ENCODE results near the gene KIF5A.
"Not testable (repeated sequence)": the region's sequence is repeated elsewhere in the genome, so short reads cannot be mapped to it uniquely, and the experiment has no call there.

The KIF5A gene

GRCh38 chr12:57585156-57585555 is 35.3 kb downstream of the KIF5A start:
- no peak for FAIRE-seq

GRCh38 chr12:57586128-57586527 is 36.3 kb downstream of the KIF5A start:
- FAIRE-seq: no peak

GRCh38 chr12:57586832-57587429 is 37.1 kb downstream of the KIF5A start:
- no peak for FAIRE-seq

- FAIRE-seq: not testable (repeated sequence)
Measured at GRCh38 chr12:57588951-57589610, 39.2 kb downstream of the KIF5A start.

- no peak for FAIRE-seq
Measured at GRCh38 chr12:57590479-57590863, 40.6 kb downstream of the KIF5A start.

- FAIRE-seq: no peak
Measured at GRCh38 chr12:57590864-57591781, 41.3 kb downstream of the KIF5A start, which contains the start of gene PIP4K2C. Gene PIP4K2C (plus strand): TSS chr12:57591192. CDS start chr12:57591290, 98 bp downstream.

GRCh38 chr12:57591782-57592325 is 42.0 kb downstream of the KIF5A start:
- no peak for FAIRE-seq

- FAIRE-seq: no peak
Measured at GRCh38 chr12:57592551-57593165, 42.8 kb downstream of the KIF5A start.

GRCh38 chr12:57593187-57593586 is 43.3 kb downstream of the KIF5A start:
- FAIRE-seq: no peak

GRCh38 chr12:57600395-57600794 is 50.6 kb downstream of the KIF5A start:
- FAIRE-seq: no peak

GRCh38 chr12:57602544-57602943 is 52.7 kb downstream of the KIF5A start:
- no peak for FAIRE-seq

- FAIRE-seq: no peak
Measured at GRCh38 chr12:57603324-57603723, 53.5 kb downstream of the KIF5A start.

GRCh38 chr12:57603815-57604453 is 54.1 kb downstream of the KIF5A start:
- no peak for FAIRE-seq

- FAIRE-seq: no peak
Measured at GRCh38 chr12:57604454-57604991, 54.7 kb downstream of the KIF5A start, which contains the start of gene DTX3. Gene DTX3 (plus strand): TSS chr12:57604824. CDS start chr12:57606518, 1,694 bp downstream.

GRCh38 chr12:57604992-57605810 is 55.4 kb downstream of the KIF5A start:
- no peak for FAIRE-seq

GRCh38 chr12:57605811-57606311 is 56.0 kb downstream of the KIF5A start:
- FAIRE-seq: no peak

GRCh38 chr12:57606399-57606798 is 56.6 kb downstream of the KIF5A start:
- FAIRE-seq: no peak

- FAIRE-seq: no peak
Measured at GRCh38 chr12:57606821-57607220, 57.0 kb downstream of the KIF5A start.

- FAIRE-seq: no peak
Measured at GRCh38 chr12:57607958-57608663, 58.3 kb downstream of the KIF5A start.

Data from colon (tissue), 2 donors.